ENCODE results near the gene CD226. TPM values are rescaled to one million over a fixed set of nuclear protein-coding genes. Genes with fewer than 3 reads are reported as not detected.
"Not testable (repeated sequence)": the region's sequence is repeated elsewhere in the genome, so short reads cannot be mapped to it uniquely, and the experiment has no call there.

CD226 gene
- 100 to 1,000 TPM; 129 to 168 (median 129) TPM for total RNA-seq

DNA sequence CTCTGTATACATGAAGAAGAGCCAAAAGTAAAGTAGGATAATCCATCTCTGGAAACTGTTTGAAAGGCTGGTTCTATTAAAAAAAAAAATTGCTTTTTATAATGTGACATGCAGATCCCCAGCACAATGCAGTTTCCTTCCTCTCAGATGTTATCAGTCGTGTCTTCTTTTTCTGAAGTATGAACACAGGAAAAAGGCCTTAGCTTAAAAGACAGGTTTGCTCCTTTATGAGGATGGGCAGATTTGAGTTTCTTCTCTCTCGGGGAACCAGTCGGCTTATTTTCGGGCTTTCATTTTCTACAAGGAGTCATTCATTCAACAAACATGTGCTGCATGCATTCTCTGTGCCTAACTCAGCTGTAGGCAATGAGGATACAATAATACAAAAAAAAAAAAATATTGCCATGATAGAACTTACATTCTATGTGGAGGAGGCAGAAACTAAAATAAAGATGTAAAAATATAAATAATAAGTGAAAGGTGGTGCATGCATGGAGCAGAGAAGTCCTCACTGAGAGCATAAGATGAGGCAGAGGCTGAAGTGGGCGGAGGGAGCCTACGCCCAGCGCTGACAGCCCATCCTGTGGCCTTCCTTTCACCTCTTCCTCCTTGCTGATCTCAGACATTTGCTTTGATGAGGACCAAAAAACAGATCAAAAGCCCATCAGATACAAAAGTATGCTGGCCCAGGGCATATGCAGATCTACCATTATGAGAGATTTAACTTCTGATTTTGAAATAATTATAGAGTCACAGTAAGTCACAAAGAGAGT, at the start of gene CD226:
Gene CD226, minus strand, starts transcription at position 513 of the 773 bp plus-strand sequence. Its CDS starts 467 bp downstream, at position 46.
- H3K9me3 Mint-ChIP-seq: peaks cover 4% of the 10 kb centered on the region
- peaks cover 57% of the 10 kb centered on the region for H3K4me1 Mint-ChIP-seq (ENCODE audit: low read depth)
- H3K27me3 Mint-ChIP-seq (ENCODE audit: low read depth): no peaks in the 10 kb centered on the region
- no peak within 1 kb of the TSS for H3K4me3 Mint-ChIP-seq
- DNase-seq: no peak
- H3K36me3 Mint-ChIP-seq (ENCODE audit: insufficient read depth): peaks cover 41% of the 10 kb centered on the region
- ATAC-seq: peak; percentile 24 to 36

DNA sequence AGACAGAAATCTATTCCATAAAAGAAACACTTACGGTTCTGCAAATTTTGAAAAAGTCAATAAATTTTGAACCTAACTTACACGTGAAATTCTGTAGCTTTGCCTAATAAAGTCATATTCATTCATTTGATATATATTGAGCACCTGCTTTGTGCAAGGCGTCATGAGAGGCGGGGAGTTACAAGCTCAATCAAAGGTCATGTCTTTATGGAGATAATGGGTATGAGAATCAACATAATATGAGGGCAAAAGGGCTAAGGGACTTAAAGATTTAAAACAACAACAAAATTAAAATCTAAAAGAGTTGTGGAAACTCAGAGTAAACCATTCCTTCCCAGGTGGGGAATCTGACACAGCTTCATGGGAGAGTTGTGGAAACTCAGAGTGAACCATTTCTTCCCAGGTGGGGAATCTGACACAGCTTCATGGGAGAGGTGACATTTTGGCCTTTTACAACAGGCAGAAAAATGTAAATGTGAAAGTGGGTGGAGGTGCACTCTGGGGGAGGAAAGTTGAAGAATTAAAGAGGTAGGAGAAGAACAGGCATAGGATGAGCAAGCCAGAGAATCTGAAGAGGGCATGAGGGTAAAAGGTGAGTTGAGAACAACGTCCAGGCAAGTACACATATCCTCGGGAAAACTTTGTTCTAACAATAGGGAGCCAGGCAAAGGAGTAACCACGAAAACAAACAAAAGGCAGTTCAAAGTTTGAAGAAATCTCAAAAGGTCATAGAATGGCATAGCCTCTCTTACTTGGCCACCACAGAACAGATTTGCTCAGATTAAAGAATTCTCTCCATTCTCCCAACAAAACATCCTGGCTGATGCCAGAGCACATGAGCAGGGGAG, 49.5 kb upstream of the CD226 start:
- peaks cover 36% of the 10 kb centered on the region for H3K36me3 Mint-ChIP-seq (ENCODE audit: insufficient read depth)
- no peaks in the 10 kb centered on the region for H3K27me3 Mint-ChIP-seq (ENCODE audit: low read depth)
- H3K4me3 Mint-ChIP-seq: no peak overlapping the region
- H3K4me1 Mint-ChIP-seq (ENCODE audit: low read depth): peaks cover 8% of the 10 kb centered on the region
- H3K9me3 Mint-ChIP-seq: peaks cover 7% of the 10 kb centered on the region
- ATAC-seq (no peak), DNase-seq (no peak)

DNA sequence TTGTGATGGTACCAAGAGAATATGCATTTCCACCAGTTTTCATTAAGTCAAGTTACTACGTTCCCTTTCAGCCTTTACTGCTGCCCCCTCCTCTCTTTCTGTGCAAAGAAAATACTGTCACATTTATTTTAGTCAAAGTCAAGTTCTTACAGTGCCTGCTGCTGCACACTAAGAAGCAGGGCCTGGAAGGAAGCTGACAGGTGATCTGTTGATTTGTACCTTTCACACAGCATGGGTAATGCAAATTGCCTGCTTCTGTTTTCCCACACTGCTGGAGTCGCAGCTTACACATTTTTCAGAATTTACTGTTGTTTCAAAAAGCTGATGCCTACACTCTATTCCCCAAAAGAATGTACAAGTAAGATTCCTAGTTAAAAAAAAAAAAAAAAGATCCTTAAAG, 48.7 kb upstream of the CD226 start:
- DNase-seq (no peak), ATAC-seq (no peak)
- Mint-ChIP-seq H3K27me3 (ENCODE audit: low read depth) (no peaks in the 10 kb centered on the region), H3K4me1 (ENCODE audit: low read depth) (peaks cover 8% of the 10 kb centered on the region), H3K4me3 (no peak overlapping the region), H3K9me3 (peaks cover 9% of the 10 kb centered on the region), H3K36me3 (ENCODE audit: insufficient read depth) (peaks cover 36% of the 10 kb centered on the region)

DNA sequence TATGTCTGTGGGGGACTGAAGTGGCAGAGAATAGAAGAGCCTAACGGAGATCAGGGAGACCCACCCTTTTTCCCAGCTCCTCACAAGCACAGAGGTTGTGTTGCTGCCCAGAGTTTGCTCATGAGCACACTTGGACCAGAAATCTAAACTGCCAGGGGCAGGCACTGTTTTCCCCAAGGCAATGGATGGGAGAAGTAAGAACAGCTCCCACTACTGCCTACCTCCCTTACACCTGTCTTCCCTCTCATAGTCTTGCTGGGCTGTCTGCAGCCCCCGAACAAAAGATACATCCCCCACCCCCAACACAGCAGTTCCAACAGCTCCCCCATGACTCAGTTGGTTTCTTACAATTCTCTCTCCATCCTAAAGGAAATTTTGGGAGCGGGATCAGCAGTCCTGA, 48.1 kb upstream of the CD226 start:
- Mint-ChIP-seq H3K36me3 (ENCODE audit: insufficient read depth) (peaks cover 36% of the 10 kb centered on the region), H3K9me3 (peaks cover 13% of the 10 kb centered on the region), H3K4me3 (no peak overlapping the region)

DNA sequence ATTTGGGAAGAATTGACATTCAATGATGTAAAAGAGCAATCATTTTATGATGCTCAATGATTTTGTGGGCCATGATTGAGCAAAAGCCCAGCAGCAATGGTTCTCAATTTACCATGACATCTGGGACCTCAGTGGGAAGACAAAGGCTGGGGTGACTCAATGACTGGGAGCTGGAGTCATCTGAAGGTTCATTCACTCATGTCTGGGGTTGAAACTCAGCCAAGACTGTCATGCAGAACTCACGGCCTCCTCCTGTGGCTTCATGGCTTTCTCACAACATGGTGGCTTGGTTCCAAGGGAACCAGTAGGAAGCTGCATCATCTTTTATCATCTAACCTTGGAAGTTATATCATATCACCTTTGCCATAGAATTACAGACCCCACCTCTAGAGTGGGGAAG, 45.1 kb upstream of the CD226 start:
- H3K27me3 Mint-ChIP-seq (ENCODE audit: low read depth): no peaks in the 10 kb centered on the region
- H3K36me3 Mint-ChIP-seq (ENCODE audit: insufficient read depth): peaks cover 53% of the 10 kb centered on the region
- no peak overlapping the region for H3K4me3 Mint-ChIP-seq
- no peak for DNase-seq
- peaks cover 6% of the 10 kb centered on the region for H3K4me1 Mint-ChIP-seq (ENCODE audit: low read depth)
- peaks cover 35% of the 10 kb centered on the region for H3K9me3 Mint-ChIP-seq
- no peak for ATAC-seq

More for the DNA sequence above, 48.1 kb upstream of the CD226 start:
- Mint-ChIP-seq H3K27me3 (ENCODE audit: low read depth) (no peaks in the 10 kb centered on the region), H3K4me1 (ENCODE audit: low read depth) (peaks cover 8% of the 10 kb centered on the region)
- no peak for ATAC-seq
- no peak for DNase-seq

DNA sequence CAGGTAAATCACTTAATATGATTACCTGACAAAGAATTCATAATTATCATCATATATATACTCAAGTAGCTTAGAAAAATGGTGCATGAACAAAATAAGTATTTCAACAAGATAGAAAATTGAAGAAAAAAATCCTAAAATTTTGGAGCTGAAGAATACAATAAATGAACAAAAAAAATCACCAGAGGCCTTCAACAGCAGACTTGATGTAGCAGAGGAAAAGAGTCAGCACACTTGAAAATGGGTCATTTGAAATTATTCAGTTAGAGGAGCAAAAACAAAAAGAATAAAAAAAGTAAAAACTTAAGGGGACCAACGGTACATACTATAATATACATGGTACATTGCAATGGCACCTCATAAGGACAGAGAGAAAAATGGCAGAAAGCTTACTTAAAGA, 40.2 kb upstream of the CD226 start:
- peaks cover 48% of the 10 kb centered on the region for H3K36me3 Mint-ChIP-seq (ENCODE audit: insufficient read depth)
- ATAC-seq (no peak), DNase-seq (no peak)
- H3K9me3 Mint-ChIP-seq: peaks cover 44% of the 10 kb centered on the region
- no peak overlapping the region for H3K4me3 Mint-ChIP-seq
- H3K27me3 Mint-ChIP-seq (ENCODE audit: low read depth): no peaks in the 10 kb centered on the region
- H3K4me1 Mint-ChIP-seq (ENCODE audit: low read depth): no peaks in the 10 kb centered on the region

DNA sequence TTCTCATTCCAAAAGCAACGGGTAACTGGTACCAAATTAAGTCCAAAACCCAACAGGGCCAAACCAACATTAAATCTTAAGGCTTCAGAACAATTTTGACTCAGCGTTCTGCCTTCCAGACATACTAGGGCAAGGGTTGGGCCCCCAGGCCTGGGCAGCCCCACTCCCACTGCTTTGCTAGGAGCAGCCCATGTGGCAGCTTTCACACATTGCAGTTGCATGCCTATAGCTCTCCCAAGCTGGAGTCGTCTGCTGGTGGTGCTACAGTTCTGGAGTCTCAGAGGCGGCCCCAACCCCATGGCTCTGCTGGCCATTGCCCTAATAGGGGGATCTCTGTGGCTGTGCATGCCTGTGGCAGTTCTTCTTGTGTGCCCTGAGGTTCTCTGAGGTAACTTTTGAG, 37.6 kb upstream of the CD226 start:
- Mint-ChIP-seq H3K4me1 (ENCODE audit: low read depth) (peaks cover 21% of the 10 kb centered on the region), H3K9me3 (peaks cover 31% of the 10 kb centered on the region), H3K36me3 (ENCODE audit: insufficient read depth) (peaks cover 40% of the 10 kb centered on the region), H3K4me3 (no peak overlapping the region), H3K27me3 (ENCODE audit: low read depth) (no peaks in the 10 kb centered on the region)
- DNase-seq (no peak), ATAC-seq (no peak)

DNA sequence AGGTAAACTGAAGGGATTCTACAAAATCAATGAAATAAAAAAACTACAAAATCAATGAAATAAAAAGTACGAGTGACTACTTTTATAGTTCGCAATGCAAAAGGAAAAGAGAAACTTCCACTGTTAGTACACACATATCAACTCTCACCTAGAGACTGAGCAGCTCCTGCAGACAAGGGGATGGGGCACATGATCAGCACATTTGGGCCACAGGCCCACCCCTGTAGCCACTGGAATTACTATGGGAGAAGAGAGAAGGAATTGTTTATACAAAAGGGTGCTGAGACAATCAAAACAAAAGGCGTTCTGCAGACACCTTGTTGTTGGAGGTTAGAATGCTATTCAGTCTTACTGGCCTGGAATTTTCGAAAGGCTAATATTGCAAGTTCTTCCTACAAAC, 34.7 kb upstream of the CD226 start:
- no peak for ATAC-seq
- Mint-ChIP-seq H3K4me1 (ENCODE audit: low read depth) (peaks cover 37% of the 10 kb centered on the region), H3K36me3 (ENCODE audit: insufficient read depth) (peaks cover 30% of the 10 kb centered on the region), H3K4me3 (no peak overlapping the region), H3K9me3 (peaks cover 8% of the 10 kb centered on the region), H3K27me3 (ENCODE audit: low read depth) (no peaks in the 10 kb centered on the region)
- no peak for DNase-seq

DNA sequence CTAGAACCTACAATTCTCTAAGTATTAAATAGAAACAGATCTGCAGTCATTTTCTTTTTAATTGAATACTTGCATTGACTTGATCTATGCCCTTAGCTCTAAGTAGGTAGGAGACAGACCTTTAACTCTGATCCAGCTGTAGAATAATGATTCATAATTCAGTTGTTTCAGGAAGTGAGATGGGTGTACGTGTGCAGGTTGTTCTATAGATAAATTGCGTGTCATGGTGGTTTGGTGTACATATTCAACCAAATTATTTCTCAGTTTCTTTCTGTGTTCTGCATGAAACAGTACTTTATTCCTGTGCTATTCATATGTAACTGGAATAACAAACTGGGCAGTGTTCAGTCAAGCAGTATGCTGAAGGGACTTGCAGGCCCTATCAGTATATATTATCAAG, 34.3 kb upstream of the CD226 start:
- ATAC-seq: peak; percentile 70 to 77
- H3K27me3 Mint-ChIP-seq (ENCODE audit: low read depth): no peaks in the 10 kb centered on the region
- H3K36me3 Mint-ChIP-seq (ENCODE audit: insufficient read depth): peaks cover 28% of the 10 kb centered on the region
- H3K4me3 Mint-ChIP-seq: no peak overlapping the region
- H3K4me1 Mint-ChIP-seq (ENCODE audit: low read depth): peaks cover 37% of the 10 kb centered on the region
- H3K9me3 Mint-ChIP-seq: peaks cover 4% of the 10 kb centered on the region
- no peak for DNase-seq

DNA sequence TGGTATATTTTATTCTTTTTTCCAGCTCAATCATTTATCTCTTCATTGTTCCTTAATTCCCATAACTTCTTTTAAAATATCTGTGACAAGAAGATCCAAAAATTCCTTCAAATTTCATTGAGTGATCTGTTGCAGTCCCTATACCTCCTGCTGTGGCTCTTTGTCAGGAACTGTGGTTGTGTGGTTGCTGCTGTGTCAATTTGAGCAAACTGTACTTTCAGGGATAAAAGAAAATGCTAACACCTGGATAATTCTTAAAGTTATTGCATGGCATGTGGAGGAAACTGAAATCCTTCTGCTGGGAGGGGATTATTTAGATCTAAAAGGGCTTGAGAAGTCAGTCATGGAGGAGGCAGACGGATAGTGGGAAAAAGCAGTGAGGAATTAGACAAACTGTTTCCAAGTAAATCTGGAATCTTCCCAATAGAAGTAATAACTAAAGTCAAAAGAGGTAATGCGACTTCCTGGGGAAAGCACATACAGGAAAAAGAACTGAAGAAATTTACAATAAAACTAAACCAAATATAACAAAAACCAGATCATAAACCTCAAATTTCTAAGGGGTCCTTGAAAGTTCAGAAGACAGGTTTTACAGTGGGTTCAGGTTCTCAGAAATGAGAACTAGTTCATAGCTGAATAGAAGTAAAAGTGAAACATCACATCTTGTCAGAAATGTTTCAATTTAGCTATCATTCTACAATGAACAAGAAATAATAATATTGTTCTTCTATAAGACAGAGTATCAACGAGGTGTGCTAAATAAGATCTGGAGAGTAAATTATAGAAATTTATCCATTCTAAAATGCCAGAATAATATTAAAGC, 33.5 kb upstream of the CD226 start:
- H3K4me3 Mint-ChIP-seq: no peak overlapping the region
- H3K4me1 Mint-ChIP-seq (ENCODE audit: low read depth): peaks cover 37% of the 10 kb centered on the region
- no peaks in the 10 kb centered on the region for H3K27me3 Mint-ChIP-seq (ENCODE audit: low read depth)
- H3K9me3 Mint-ChIP-seq: peaks cover 8% of the 10 kb centered on the region
- DNase-seq (no peak), ATAC-seq (peak; percentile 9 to 20)
- peaks cover 26% of the 10 kb centered on the region for H3K36me3 Mint-ChIP-seq (ENCODE audit: insufficient read depth)

DNA sequence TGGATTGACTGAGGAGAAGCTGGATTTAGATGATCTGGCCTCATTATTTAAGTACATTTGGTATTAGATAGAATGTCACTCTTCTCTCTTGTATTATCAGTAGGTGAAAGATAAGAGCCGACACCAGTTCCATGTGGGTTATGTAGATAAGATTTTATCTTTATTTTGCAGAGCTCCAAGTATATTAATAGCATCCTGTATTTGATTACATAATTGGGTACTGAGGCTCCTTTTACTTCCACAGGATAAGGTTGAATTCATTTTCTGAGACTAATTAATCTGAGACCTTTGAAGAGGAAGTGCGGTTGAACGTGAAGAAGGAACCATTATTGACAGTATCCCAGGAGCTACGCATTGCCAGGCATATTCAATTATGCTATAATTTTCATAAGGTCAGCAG, 32.8 kb upstream of the CD226 start:
- DNase-seq (no peak), ATAC-seq (no peak)
- no peaks in the 10 kb centered on the region for H3K27me3 Mint-ChIP-seq (ENCODE audit: low read depth)
- H3K4me3 Mint-ChIP-seq: no peak overlapping the region
- peaks cover 24% of the 10 kb centered on the region for H3K36me3 Mint-ChIP-seq (ENCODE audit: insufficient read depth)
- H3K4me1 Mint-ChIP-seq (ENCODE audit: low read depth): peaks cover 37% of the 10 kb centered on the region
- H3K9me3 Mint-ChIP-seq: peaks cover 14% of the 10 kb centered on the region

DNA sequence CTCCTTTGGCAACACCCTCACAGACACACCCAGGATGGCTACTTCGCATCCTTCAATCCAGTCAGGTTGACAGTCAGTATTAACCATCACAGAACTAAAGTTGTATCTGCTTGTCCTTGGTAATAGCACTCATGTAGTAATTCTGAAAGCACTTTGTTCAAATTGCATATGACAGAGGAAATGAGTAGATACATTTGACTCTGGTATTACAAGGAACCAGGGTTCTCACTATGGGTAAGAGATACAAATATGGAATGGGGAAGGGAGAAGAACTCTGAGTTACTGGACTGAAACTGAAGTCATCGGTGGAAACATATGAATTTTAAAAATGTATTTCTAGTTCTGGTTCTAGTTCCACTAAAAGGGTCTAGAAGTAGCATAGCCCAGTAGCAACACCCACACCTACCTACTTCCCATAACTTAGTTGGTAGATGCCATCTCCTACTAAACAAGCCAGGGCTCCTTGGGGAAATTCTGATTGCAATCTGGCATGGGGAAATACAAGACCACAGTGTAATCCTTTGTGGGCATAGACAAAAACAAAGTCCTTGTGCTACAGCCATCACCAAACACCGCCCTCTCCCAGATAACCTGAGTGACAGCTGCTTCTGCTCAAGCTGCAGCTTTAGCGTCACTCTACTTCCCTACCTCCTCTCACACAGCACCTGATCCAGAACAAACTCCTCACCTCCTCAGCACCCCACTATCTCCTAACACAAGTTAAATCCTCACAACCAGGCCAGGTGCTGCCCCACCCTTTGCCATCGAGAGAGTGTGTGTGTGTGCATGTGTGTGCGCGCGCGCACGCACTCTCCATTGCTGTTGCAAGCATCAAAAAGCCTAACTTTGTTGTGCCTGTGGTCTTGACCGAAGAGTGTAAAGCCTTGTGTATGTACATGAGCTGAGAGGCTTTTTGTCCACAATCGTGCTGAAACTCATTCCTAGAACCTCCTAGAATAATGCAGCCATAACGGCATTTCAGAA, 31.4 kb upstream of the CD226 start:
- H3K4me1 Mint-ChIP-seq (ENCODE audit: low read depth): peaks cover 37% of the 10 kb centered on the region
- no peak for DNase-seq
- H3K9me3 Mint-ChIP-seq: peaks cover 16% of the 10 kb centered on the region
- H3K36me3 Mint-ChIP-seq (ENCODE audit: insufficient read depth): peaks cover 24% of the 10 kb centered on the region
- peak; percentile 67 to 75 for ATAC-seq
- H3K27me3 Mint-ChIP-seq (ENCODE audit: low read depth): no peaks in the 10 kb centered on the region
- no peak overlapping the region for H3K4me3 Mint-ChIP-seq

DNA sequence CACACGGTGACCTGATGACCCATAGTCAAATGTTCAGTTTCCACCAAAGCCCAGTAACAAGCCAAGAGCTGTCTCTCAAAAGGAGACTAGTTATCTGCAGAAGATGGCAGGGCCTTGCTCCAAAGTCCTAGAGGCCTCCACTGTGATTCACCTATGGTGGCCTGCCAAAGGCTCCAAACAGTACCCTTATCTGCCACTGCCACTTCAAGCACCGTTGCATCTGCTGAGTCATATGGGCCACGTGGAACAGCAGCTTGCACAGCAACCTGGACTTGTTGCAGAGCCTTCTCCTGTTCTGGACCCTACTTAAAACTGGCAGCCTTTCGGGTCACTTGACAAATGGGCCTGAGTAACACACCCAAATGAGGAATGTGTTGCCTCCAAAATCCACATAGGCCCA, 27.6 kb upstream of the CD226 start:
- Mint-ChIP-seq H3K4me1 (ENCODE audit: low read depth) (peaks cover 16% of the 10 kb centered on the region), H3K9me3 (peaks cover 25% of the 10 kb centered on the region), H3K36me3 (ENCODE audit: insufficient read depth) (peaks cover 20% of the 10 kb centered on the region)
- not testable (repeated sequence) for ATAC-seq; H3K27me3 Mint-ChIP-seq (ENCODE audit: low read depth); H3K4me3 Mint-ChIP-seq; DNase-seq
